Esophagus muscularis mucosa (tissue), 4 donors: Measurements from ENCODE around the gene TMEM61. TPM values are rescaled to one million over a fixed set of nuclear protein-coding genes. Genes with fewer than 3 reads are reported as not detected.
"Not testable (repeated sequence)": the region's sequence is repeated elsewhere in the genome, so short reads cannot be mapped to it uniquely, and the experiment has no call there.

Source experiments
- DNase-seq: peaks from one replicate; pipeline ENCODE4 v3.0.0-alpha.2; 2017; ENCODE audit errors: extremely low spot score
- H3K27ac ChIP-seq, 4 donors: fragments of 200-600 bp; sonication (generic); replicated peaks in 1 of 4; 1 replicate in 3 of 4; 2 replicates in 1 of 4; pipeline ENCODE4 v1.5.1; 2016 to 2019; ENCODE audit warnings: mild to moderate bottlenecking in 1 of 4
- H3K27me3 ChIP-seq, 4 donors: fragments of 200-600 bp; sonication (generic); one replicate each; pipeline versions ENCODE4 v1.5.1 to v1.6.0; 2016 to 2019
- H3K36me3 ChIP-seq, 4 donors: fragments of 200-600 bp; sonication (generic); one replicate each; pipeline ENCODE4 v1.5.1; 2016 to 2019
- H3K4me1 ChIP-seq, 4 donors: fragments of 200-600 bp; sonication (generic); one replicate each; pipeline ENCODE4 v1.5.1; 2016 to 2019
- H3K4me3 ChIP-seq, 4 donors: fragments of 200-600 bp; sonication (generic); 1 replicate in 2 of 4; 2 replicates in 2 of 4; pipeline ENCODE4 v1.5.1; 2016 to 2019; ENCODE audit warnings: mild to moderate bottlenecking in 4 of 4, moderate library complexity in 1 of 4
- H3K9me3 ChIP-seq, 4 donors: fragments of 200-600 bp; sonication (generic); 1 replicate in 3 of 4; 2 replicates in 1 of 4; pipeline ENCODE4 v1.5.1; 2016 to 2019
- EP300 ChIP-seq: sonication (generic); formaldehyde crosslinking; IDR thresholded peaks from one replicate; pipeline ENCODE4 v1.6.1; 2017; ENCODE audit warnings: antibody characterized with exemption
- POLR2A ChIP-seq: fragments of 450-650 bp; IDR thresholded peaks from one replicate; pipeline ENCODE4 v1.6.1; 2017; ENCODE audit warnings: antibody characterized with exemption, moderate library complexity, mild to moderate bottlenecking, low read depth
- POLR2AphosphoS5 ChIP-seq, 2 donors: sonication (generic); formaldehyde crosslinking; IDR thresholded peaks; one replicate each; pipeline ENCODE4 v1.6.1; 2017; ENCODE audit warnings: antibody characterized with exemption in 2 of 2
- WGBS: methylation state at CpG from one replicate; pipeline ENCODE4 v1.1.5; 2018; 5-methylcytosine and 5-hydroxymethylcytosine counted together
- intact Hi-C: fragments of 100-400 bp; cut with DNase I; formaldehyde crosslinking; loops from one replicate; pipeline ENCODE4 v1.15.1; 2023
- total RNA-seq, 4 donors: library from RNA; depleted of rRNA; stranded (reverse); fragments of >200 nt; gene quantifications; one replicate each; pipeline versions ENCODE4 v1.1.0 to v1.2.1, GENCODE V29; 2016
- TF ChIP-seq, protein P1 (sequence below), 3 experiments: fragments of 200-600 bp in 2 of 3; fragments of 450-650 bp in 1 of 3; sonication (generic) in 2 of 3; IDR thresholded peaks; one replicate each; pipeline ENCODE4 v1.5.1; 2017 to 2019; ENCODE audit warnings: antibody characterized with exemption in 3 of 3, mild to moderate bottlenecking in 2 of 3, moderate library complexity in 1 of 3

The TMEM61 gene
- total RNA-seq, 4 donors from 2014 or later: 0.66 to 2.5 (median 0.84) TPM; not detected in 1

DNA sequence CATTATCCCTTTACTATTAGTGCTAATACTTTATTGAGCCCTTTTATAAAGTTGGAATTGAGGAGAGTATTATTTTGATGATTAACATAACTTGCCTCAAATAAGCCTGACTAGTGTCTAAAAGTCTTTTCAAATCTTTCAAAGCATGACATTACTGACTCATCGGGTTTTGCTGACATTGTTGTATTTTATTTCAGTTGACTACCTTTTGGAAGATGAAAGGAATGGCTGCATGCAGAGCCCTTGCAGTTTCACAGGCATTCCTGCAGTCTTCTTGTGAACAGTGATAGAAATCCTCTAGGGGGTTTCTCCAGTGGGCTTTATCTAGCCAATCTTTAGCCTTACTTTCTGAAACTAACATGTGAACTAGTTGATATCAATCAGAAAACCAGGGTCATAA lies 43.0 kb upstream of the TMEM61 start:
- Histone ChIP-seq H3K27me3 (peaks cover 0 to 5% (median 0%) of the 10 kb centered on the region in 4 donors), H3K9me3 (no peaks in the 10 kb centered on the region), H3K27ac (no peak overlapping the region), H3K4me1 (no peaks in the 10 kb centered on the region), H3K4me3 (no peak overlapping the region), H3K36me3 (no peaks in the 10 kb centered on the region)
- no peak for DNase-seq
- 83% methylated on average over 1 of the region's 1 CpG for WGBS
- intact Hi-C loops: no loop called here
- TF ChIP-seq POLR2A: no peak
- TF ChIP-seq, protein P1, sequence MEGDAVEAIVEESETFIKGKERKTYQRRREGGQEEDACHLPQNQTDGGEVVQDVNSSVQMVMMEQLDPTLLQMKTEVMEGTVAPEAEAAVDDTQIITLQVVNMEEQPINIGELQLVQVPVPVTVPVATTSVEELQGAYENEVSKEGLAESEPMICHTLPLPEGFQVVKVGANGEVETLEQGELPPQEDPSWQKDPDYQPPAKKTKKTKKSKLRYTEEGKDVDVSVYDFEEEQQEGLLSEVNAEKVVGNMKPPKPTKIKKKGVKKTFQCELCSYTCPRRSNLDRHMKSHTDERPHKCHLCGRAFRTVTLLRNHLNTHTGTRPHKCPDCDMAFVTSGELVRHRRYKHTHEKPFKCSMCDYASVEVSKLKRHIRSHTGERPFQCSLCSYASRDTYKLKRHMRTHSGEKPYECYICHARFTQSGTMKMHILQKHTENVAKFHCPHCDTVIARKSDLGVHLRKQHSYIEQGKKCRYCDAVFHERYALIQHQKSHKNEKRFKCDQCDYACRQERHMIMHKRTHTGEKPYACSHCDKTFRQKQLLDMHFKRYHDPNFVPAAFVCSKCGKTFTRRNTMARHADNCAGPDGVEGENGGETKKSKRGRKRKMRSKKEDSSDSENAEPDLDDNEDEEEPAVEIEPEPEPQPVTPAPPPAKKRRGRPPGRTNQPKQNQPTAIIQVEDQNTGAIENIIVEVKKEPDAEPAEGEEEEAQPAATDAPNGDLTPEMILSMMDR (IDR thresholded peaks at IDR 0.05): no peak
- no peak for TF ChIP-seq POLR2AphosphoS5 (IDR thresholded peaks at IDR 0.05)
- TF ChIP-seq EP300: no peak

DNA sequence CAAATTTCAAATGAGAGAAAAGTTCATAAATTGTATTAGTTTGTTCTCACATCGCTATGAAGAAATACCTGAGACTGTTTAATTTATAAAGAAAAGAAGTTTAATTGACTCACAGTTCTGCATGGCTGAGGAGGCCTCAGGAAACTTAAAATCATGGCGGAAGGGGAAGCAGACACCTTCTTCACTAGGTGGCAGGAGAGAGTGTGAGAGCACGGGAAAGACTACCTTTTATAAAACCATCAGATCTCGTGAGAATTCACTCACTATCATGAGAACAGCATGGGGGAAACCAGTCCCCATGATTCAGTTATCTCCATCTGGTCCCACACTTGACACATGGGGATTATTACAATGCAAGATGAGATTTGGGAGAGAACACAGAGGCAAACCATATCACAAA lies 41.5 kb upstream of the TMEM61 start:
- H3K4me1 ChIP-seq, H3K9me3 ChIP-seq, H3K36me3 ChIP-seq, H3K4me3 ChIP-seq, H3K27me3 ChIP-seq, intact Hi-C loops, H3K27ac ChIP-seq, DNase-seq: not testable (repeated sequence)
- 77% methylated on average over 4 of the region's 4 CpGs for WGBS

DNA sequence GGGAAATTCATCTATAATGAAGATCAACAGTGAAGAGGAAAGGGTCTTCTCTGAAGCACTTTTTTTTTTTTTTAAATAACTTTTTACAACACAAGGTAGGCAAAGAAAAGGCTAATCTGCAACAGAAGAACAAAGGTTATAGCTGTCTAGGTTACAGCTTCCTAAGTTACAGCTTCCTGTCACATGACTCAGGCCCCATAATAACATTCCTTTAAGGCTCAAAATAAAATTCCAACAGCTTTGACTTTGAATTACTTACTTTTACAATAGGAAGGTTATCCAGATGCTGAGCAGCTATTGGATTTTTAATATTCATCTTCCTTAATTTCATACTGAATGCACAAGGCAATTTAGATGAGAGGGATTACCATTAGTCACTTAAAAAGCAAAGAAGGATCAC lies 40.4 kb upstream of the TMEM61 start:
- TF ChIP-seq POLR2A: no peak
- TF ChIP-seq POLR2AphosphoS5 (IDR thresholded peaks at IDR 0.05): no peak
- no peak for TF ChIP-seq EP300
- TF ChIP-seq, protein P1 (IDR thresholded peaks at IDR 0.05): no peak
- Histone ChIP-seq H3K4me1 (no peaks in the 10 kb centered on the region), H3K9me3 (no peaks in the 10 kb centered on the region), H3K36me3 (no peaks in the 10 kb centered on the region), H3K27me3 (peaks cover 0 to 5% (median 0%) of the 10 kb centered on the region in 4 donors), H3K27ac (no peak overlapping the region), H3K4me3 (no peak overlapping the region)
- no peak for DNase-seq
- intact Hi-C loops: no loop called here

DNA sequence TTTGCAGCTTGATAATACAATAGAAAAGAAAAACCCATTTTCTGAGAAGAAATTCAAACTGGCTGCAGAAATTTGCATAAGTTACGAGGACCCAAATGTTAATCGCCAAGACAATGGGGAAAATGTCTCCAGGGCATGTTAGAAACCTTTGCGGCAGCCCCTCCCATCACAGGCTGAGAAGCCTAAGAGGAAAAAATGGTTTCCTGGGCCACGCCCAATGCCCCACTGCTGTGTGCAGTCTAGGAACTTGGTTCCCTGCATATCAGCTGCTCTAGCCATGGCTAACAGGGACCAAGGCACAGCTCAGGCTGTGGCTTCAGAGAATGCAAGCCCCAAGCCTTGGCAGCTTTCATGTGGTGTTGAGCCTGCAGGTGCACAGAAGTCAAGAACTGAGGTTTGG lies 37.5 kb upstream of the TMEM61 start:
- H3K36me3 ChIP-seq: no peaks in the 10 kb centered on the region
- no peak for DNase-seq
- H3K9me3 ChIP-seq: no peaks in the 10 kb centered on the region
- TF ChIP-seq POLR2A (no peak), POLR2AphosphoS5 (IDR thresholded peaks at IDR 0.05) (no peak), EP300 (no peak)
- TF ChIP-seq, protein P1 (IDR thresholded peaks at IDR 0.05): no peak
- no peak overlapping the region for H3K4me3 ChIP-seq
- H3K27ac ChIP-seq: no peak overlapping the region
- WGBS: 84% methylated on average over 4 of the region's 4 CpGs
- H3K27me3 ChIP-seq: peaks cover 0 to 4% (median 0%) of the 10 kb centered on the region in 4 donors
- H3K4me1 ChIP-seq: no peaks in the 10 kb centered on the region
- intact Hi-C loops: no loop called here

DNA sequence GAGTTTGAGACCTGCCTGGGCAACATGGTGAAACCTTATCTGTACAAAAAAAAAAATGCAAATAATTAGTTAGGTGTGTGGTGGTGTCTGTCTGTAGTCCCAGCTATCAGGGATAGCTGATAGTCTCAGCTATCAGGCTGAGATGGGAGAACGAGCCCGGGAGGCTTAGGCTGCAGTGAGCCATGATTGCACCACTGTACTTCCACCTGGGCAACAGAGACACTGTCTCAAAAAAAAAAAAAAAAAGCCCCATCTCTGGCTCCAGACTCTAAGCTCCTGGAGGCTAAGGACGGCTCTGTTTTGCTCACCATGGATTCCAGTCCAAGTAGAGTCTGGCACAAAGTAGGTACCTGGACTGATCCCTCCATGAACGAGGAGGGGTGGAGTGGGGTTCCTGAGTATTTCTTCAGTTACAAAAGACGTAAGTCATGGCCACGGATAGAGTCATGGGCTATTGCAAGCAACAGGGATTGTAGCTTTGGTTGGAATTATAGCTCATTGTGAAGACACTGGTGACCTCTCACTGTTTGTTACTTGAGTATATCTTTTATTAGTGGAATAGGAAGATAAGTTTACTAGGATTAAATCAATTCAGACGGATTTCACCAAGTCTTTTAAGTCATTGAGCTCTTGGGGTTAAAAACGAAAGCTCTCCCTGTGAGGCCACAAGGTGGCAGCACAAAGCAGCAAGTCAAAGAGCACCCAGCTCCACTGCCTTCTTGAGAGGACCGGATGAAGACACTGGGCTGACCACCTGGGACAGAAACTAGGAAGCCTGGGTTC lies 35.6 kb upstream of the TMEM61 start:
- intact Hi-C loops: no loop called here
- H3K4me3 ChIP-seq: no peak overlapping the region
- H3K4me1 ChIP-seq: no peaks in the 10 kb centered on the region
- WGBS: 38% methylated on average over 9 of the region's 9 CpGs
- peaks cover 0 to 4% (median 0%) of the 10 kb centered on the region in 4 donors for H3K27me3 ChIP-seq
- TF ChIP-seq, protein P1 (IDR thresholded peaks at IDR 0.05): peak; percentile 72 to 80 (median 76)
- no peak for TF ChIP-seq EP300
- no peak for DNase-seq
- H3K9me3 ChIP-seq: no peaks in the 10 kb centered on the region
- no peak overlapping the region for H3K27ac ChIP-seq
- H3K36me3 ChIP-seq: no peaks in the 10 kb centered on the region
